Adrenal gland (tissue), 12 donors: ENCODE measurements around the gene CACNA1I. TPM values are rescaled to one million over a fixed set of nuclear protein-coding genes. Genes with fewer than 3 reads are reported as not detected.

Source experiments
- DNase-seq, 7 donors: peaks; one replicate each; pipeline ENCODE4 v3.0.0-alpha.2; 2019 to 2020
- H3K27ac ChIP-seq, 5 donors: fragments of 200-600 bp; sonication (generic) in 4 of 5; 1 replicate in 3 of 5; 2 replicates in 2 of 5; pipeline versions ENCODE4 v1.5.1 to v1.8.0; 2016 to 2020; ENCODE audit warnings: mild to moderate bottlenecking in 1 of 5
- H3K27me3 ChIP-seq: fragments of 200-600 bp; 2 replicates; pipeline ENCODE4 v1.8.0; 2021
- H3K36me3 ChIP-seq, 2 donors: fragments of 200-600 bp; replicated peaks in 1 of 2; 1 replicate in 1 of 2; 2 replicates in 1 of 2; pipeline versions ENCODE4 v1.5.1 to v1.8.0; 2018 to 2022
- H3K4me1 ChIP-seq, 2 donors: fragments of 200-600 bp; replicated peaks in 1 of 2; 1 replicate in 1 of 2; 2 replicates in 1 of 2; pipeline versions ENCODE4 v1.5.1 to v1.8.0; 2018 to 2021
- H3K4me3 ChIP-seq, 4 donors: fragments of 200-600 bp; sonication (generic) in 3 of 4; one replicate each; pipeline ENCODE4 v1.5.1; 2016 to 2018
- H3K9me3 ChIP-seq, 3 donors: fragments of 200-600 bp; sonication (generic) in 1 of 3; replicated peaks in 1 of 3; 1 replicate in 2 of 3; 2 replicates in 1 of 3; pipeline versions ENCODE4 v1.5.1 to v1.8.0; 2016 to 2021
- CTCF ChIP-seq, 6 experiments: fragments of 450-650 bp in 4 of 6; fragments of 200-600 bp in 2 of 6; sonication (generic) in 1 of 6; IDR thresholded peaks; 1 replicate in 5 of 6; 2 replicates in 1 of 6; pipeline versions ENCODE4 v1.5.1 to v1.8.0; 2016 to 2021; ENCODE audit warnings: antibody characterized with exemption in 6 of 6, mild to moderate bottlenecking in 2 of 6, moderate library complexity in 1 of 6
- POLR2A ChIP-seq, 2 donors: fragments of 450-650 bp; IDR thresholded peaks; one replicate each; pipeline ENCODE4 v1.6.1; 2017; ENCODE audit warnings: antibody characterized with exemption in 2 of 2, mild to moderate bottlenecking in 2 of 2, moderate library complexity in 1 of 2
- WGBS, 4 donors: extraction: QIAGEN DNeasy Blood & Tissue Kit in 2 of 4; methylation state at CpG; one replicate each; pipeline versions ENCODE4 v1.1.5 to v1.1.7; 2013 to 2017; 5-methylcytosine and 5-hydroxymethylcytosine counted together
- intact Hi-C, 2 donors: fragments of 100-400 bp; cut with DNase I; formaldehyde crosslinking; loops; one replicate each; pipeline versions ENCODE4 v1.14.1 to v1.15.0; 2022 to 2023
- polyA plus RNA-seq, 3 donors: library from polyadenylated mRNA; stranded (reverse); fragments of 200-250 nt in 2 of 3; fragments of 350-450 nt in 1 of 3; fragmentation: Illumina TruSeq in 1 of 3; extraction: RNeasy Lipid Tissue Mini Kit (QIAGEN cat#74804) in 1 of 3; gene quantifications; one replicate each; pipeline ENCODE4 v1.2.3, GENCODE V29; 2013 to 2014
- total RNA-seq, 9 donors: library from RNA; depleted of rRNA in 4 of 9; stranded (reverse); fragments of >200 nt in 4 of 9; fragments of 120-200 nt in 1 of 9; fragmentation: NEBNext Ultra II Directional in 1 of 9; extraction: Animal tissue kit (Norgen Biotek cat#: 25700) in 1 of 9; gene quantifications; one replicate each; pipeline versions ENCODE4 v1.1.0 to v1.2.4, GENCODE V29; 2013 to 2023
- donor health status: healthy with polysubstance abuse.
- donor health status: Bipolar disorder and iron deficiency.
- donor health status: DM: yes; HTN: yes; CAD: no.
- donor health status: DM: no; HTN: no; CAD: no.
- donor health status: DM: no; HTN: no; CAD: no.
- donor health status: DM: yes; HTN: yes; CAD: no.

Gene CACNA1I
- total and polyA plus RNA-seq, 12 donors: 0.06 to 20.1 (median 3.2) TPM

DNA sequence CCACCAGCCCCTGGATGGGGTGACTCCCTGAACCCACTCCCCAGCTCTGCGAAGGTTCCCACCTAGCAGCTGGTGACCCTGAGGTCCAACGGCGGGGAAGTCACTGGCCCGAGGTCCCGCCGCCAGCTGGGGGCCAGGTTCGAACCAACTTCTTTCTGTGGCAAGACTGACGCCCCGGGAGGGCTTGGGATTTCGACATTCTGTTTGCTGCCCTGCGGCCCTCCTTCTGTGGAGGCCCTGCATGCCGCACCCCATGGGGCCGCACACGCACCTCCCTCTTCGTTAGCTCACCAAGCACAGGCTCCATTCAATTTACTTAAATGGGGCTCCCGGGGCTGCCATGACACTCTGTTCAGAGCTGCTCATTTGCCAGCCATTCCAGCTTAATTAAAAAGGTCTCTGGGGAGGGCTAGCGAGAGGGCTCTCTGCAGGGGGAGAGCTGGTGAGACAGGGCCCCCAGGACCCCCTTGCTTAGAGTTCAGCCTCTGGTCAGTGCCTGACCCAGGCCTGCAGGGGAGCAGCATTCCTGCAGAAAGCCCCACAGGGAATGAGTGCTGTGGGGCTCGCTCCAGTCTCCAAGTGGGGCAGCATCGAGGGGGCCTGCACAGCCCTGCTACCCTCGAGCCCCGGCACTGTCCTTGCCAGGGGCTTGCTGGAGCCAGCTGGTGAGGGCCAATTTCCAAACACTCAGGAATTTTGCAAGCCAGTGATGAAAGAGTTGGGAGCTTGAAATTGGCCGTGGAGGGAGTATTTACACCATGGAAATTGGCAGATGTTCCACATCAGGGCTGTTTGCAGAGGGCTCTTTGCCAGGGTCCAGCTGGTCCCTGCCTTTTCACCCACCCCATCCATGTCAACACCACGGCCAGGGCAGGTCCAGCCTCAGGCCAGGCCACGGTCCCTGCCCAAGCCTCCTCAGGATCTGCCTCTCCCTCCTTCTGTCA is 80.8 kb downstream of the CACNA1I start:
- intact Hi-C loops: no loop called here
- Histone ChIP-seq H3K4me3 (no peak overlapping the region), H3K27ac (no peak overlapping the region), H3K4me1 (no peaks in the 10 kb centered on the region), H3K36me3 (no peaks in the 10 kb centered on the region), H3K9me3 (no peaks in the 10 kb centered on the region), H3K27me3 (no peaks in the 10 kb centered on the region)
- DNase-seq: no peak
- TF ChIP-seq CTCF (IDR thresholded peaks at IDR 0.05) (no peak), POLR2A (IDR thresholded peaks at IDR 0.05) (no peak)
- 83 to 87% (median 86%) methylated on average over 18 to 24 of the region's 24 CpGs for WGBS, 4 donors

- H3K27me3 ChIP-seq: no peaks in the 10 kb centered on the region
- no peak for DNase-seq
- no peak overlapping the region for H3K4me3 ChIP-seq
- no peak for TF ChIP-seq POLR2A (IDR thresholded peaks at IDR 0.05)
- TF ChIP-seq CTCF (IDR thresholded peaks at IDR 0.05): no peak
- H3K9me3 ChIP-seq: no peaks in the 10 kb centered on the region
- intact Hi-C loops: no loop called here
- WGBS, 4 donors: 69 to 75% (median 75%) methylated on average over 8 to 16 of the region's 16 CpGs
- no peaks in the 10 kb centered on the region for H3K36me3 ChIP-seq
- H3K27ac ChIP-seq: no peak overlapping the region
- H3K4me1 ChIP-seq: no peaks in the 10 kb centered on the region
Observed at GRCh38 chr22:39652990-39653786, 82.6 kb downstream of the CACNA1I start.

- Histone ChIP-seq H3K27me3 (no peaks in the 10 kb centered on the region), H3K4me1 (no peaks in the 10 kb centered on the region)
- intact Hi-C loops: no loop called here
Observed at GRCh38 chr22:39653787-39654077, 83.2 kb downstream of the CACNA1I start.

More at GRCh38 chr22:39653787-39654077, 83.2 kb downstream of the CACNA1I start:
- Histone ChIP-seq H3K4me3 (no peak overlapping the region), H3K9me3 (no peaks in the 10 kb centered on the region), H3K27ac (no peak overlapping the region), H3K36me3 (no peaks in the 10 kb centered on the region)
- DNase-seq: no peak
- WGBS, 4 donors: 79 to 96% (median 88%) methylated on average over 3 of the region's 3 CpGs
- no peak for TF ChIP-seq CTCF (IDR thresholded peaks at IDR 0.05)
- TF ChIP-seq POLR2A (IDR thresholded peaks at IDR 0.05): no peak
